Psoas muscle (tissue), 8 donors: ENCODE measurements around the gene ADRA1B. TPM values are rescaled to one million over a fixed set of nuclear protein-coding genes. Genes with fewer than 3 reads are reported as not detected.
A peak's percentile ranks its signal among the peaks of the same experiment; 100 is the strongest.
"Not testable (repeated sequence)": the region's sequence is repeated elsewhere in the genome, so short reads cannot be mapped to it uniquely, and the experiment has no call there.

Experiments used
- ATAC-seq, 4 donors: fragments of 200-7000 bp; cut with Tn5 transposase; one replicate each; pipeline ENCODE4 v1.9.1; 2020; ENCODE audit warnings: moderate library complexity in 3 of 4, mild to moderate bottlenecking in 2 of 4
- DNase-seq, 2 donors: peaks; one replicate each; pipeline ENCODE4 v3.0.0-alpha.2; 2020
- H3K27ac ChIP-seq: fragments of 200-600 bp; one replicate; pipeline ENCODE4 v1.8.0; 2022
- H3K27me3 ChIP-seq, 3 donors: fragments of 200-600 bp in 1 of 3; one replicate each; pipeline versions ENCODE4 v1.6.1 to v1.8.0; 2013 to 2022; ENCODE audit warnings: low read length in 2 of 3, mild to moderate bottlenecking in 2 of 3, moderate library complexity in 1 of 3; ENCODE audit not compliant: insufficient read depth in 3 of 3
- H3K36me3 ChIP-seq, 2 donors: fragments of 200-600 bp in 1 of 2; one replicate each; pipeline versions ENCODE4 v1.6.1 to v1.8.0; 2013 to 2022; ENCODE audit warnings: low read depth in 1 of 2, mild to moderate bottlenecking in 1 of 2, moderate library complexity in 1 of 2; ENCODE audit not compliant: insufficient read depth in 1 of 2
- H3K4me1 ChIP-seq: fragments of 200-600 bp; one replicate; pipeline ENCODE4 v1.8.0; 2022
- H3K4me3 ChIP-seq: fragments of 200-600 bp; one replicate; pipeline ENCODE4 v1.8.0; 2022; ENCODE audit warnings: mild to moderate bottlenecking
- H3K9me3 ChIP-seq: fragments of 200-600 bp; one replicate; pipeline ENCODE4 v1.8.0; 2022
- WGBS, 3 donors: extraction: QIAGEN DNeasy Blood & Tissue Kit; methylation state at CpG; one replicate each; pipeline versions ENCODE4 v1.1.6 to v1.1.7; 2013; 5-methylcytosine and 5-hydroxymethylcytosine counted together
- intact Hi-C, 2 donors: fragments of 100-400 bp; cut with DNase I; formaldehyde crosslinking; loops; one replicate each; pipeline versions ENCODE4 v1.11.0 to v1.14.2; 2022
- polyA plus RNA-seq, 3 donors: library from polyadenylated mRNA; stranded (reverse); fragments of 200-250 nt; gene quantifications; one replicate each; pipeline ENCODE4 v1.2.3, GENCODE V29; 2013
- total RNA-seq, 4 donors: library from RNA; stranded (reverse); fragmentation: NEBNext Ultra II Directional in 2 of 4; extraction: Animal tissue kit (Norgen Biotek cat#: 25700) in 2 of 4; gene quantifications; one replicate each; pipeline versions ENCODE4 v1.2.1 to v1.2.4, GENCODE V29; 2021 to 2023
- TF ChIP-seq, protein P1 (sequence below): fragments of 200-600 bp; IDR thresholded peaks from one replicate; pipeline ENCODE4 v1.8.0; 2022; ENCODE audit warnings: antibody characterized with exemption
- donor health status: healthy with polysubstance abuse.
- donor health status: DM: no; HTN: no; CAD: no; lungs with moderate emphysema.
- donor health status: Bipolar disorder and iron deficiency.
- donor health status: healthy.
- donor health status: DM: yes; HTN: yes; CAD: no.
- donor health status: DM: no; HTN: no; CAD: no.
- donor health status: DM: no; HTN: no; CAD: no.
- donor health status: DM: yes; HTN: yes; CAD: no.

ADRA1B gene
- total and polyA plus RNA-seq, 7 donors = 0.06 to 1.3 (median 0.24) TPM; not detected in 1

DNA sequence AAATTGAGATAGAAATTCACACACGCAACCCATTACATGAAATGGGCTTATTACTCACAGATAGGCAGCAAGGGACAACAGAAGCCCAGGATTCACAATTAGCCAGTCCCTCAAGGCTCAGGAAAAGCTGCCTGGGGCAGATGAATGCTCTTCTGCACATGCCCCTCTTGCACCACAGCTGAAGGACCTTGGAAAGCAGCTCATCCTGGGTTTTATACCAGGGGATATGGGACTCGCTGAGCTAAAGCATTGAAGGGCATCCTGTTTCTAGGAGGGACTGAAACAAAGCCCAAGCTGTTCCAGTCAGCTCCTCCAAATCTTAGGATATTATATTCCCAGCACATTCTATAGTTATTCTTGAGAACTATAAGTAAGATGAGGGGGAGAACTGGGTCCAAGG is 76.9 kb downstream of the ADRA1B start:
- H3K9me3 ChIP-seq = no peaks in the 10 kb centered on the region
- TF ChIP-seq, protein P1, sequence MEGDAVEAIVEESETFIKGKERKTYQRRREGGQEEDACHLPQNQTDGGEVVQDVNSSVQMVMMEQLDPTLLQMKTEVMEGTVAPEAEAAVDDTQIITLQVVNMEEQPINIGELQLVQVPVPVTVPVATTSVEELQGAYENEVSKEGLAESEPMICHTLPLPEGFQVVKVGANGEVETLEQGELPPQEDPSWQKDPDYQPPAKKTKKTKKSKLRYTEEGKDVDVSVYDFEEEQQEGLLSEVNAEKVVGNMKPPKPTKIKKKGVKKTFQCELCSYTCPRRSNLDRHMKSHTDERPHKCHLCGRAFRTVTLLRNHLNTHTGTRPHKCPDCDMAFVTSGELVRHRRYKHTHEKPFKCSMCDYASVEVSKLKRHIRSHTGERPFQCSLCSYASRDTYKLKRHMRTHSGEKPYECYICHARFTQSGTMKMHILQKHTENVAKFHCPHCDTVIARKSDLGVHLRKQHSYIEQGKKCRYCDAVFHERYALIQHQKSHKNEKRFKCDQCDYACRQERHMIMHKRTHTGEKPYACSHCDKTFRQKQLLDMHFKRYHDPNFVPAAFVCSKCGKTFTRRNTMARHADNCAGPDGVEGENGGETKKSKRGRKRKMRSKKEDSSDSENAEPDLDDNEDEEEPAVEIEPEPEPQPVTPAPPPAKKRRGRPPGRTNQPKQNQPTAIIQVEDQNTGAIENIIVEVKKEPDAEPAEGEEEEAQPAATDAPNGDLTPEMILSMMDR = no peak

DNA sequence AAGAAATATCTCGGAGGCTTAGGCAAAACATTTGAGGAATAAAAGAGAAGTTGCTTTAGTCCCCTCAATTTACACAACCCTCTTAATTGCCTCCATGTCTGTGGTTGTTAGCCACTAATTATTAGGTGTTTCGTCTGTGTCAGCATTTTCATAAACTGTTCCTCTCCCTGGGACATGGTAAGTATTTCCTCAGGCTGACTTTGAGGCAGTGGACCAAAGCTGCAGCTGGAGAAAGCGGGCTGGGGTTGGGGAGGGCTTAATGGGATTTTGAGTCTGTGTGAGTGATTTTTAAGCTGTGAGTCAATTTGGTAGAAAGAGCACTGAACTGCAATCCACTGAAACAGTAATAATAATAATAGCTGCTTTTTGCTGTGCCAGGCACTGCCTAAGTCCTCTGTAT is 79.6 kb downstream of the ADRA1B start:
- no peaks in the 10 kb centered on the region for H3K4me1 ChIP-seq
- 68 to 78% (median 76%) methylated on average over 3 of the region's 3 CpGs for WGBS, 3 donors
- H3K27ac ChIP-seq = no peak overlapping the region
- TF ChIP-seq, protein P1 = no peak
- DNase-seq = no peak
- intact Hi-C loops = no loop called here
- ATAC-seq = no peak
- H3K4me3 ChIP-seq = no peak overlapping the region
- H3K27me3 ChIP-seq = peaks cover 1 to 5% (median 3%) of the 10 kb centered on the region in 3 donors
- no peaks in the 10 kb centered on the region for H3K9me3 ChIP-seq
- H3K36me3 ChIP-seq = no peaks in the 10 kb centered on the region

More for the DNA sequence above, 76.9 kb downstream of the ADRA1B start:
- intact Hi-C loops = loop anchor here in 1 of 2 donors (5.0 kb wide), 1 partner anchor 836 kb away; no protein-coding TSS in a partner anchor
- ATAC-seq (no peak), DNase-seq (no peak)
- no peak overlapping the region for H3K27ac ChIP-seq
- no peaks in the 10 kb centered on the region for H3K4me1 ChIP-seq
- WGBS, 3 donors = 92 to 97% (median 94%) methylated on average over 2 of the region's 2 CpGs
- H3K27me3 ChIP-seq = peaks cover 0 to 18% (median 3%) of the 10 kb centered on the region in 3 donors
- no peaks in the 10 kb centered on the region for H3K36me3 ChIP-seq
- no peak overlapping the region for H3K4me3 ChIP-seq

DNA sequence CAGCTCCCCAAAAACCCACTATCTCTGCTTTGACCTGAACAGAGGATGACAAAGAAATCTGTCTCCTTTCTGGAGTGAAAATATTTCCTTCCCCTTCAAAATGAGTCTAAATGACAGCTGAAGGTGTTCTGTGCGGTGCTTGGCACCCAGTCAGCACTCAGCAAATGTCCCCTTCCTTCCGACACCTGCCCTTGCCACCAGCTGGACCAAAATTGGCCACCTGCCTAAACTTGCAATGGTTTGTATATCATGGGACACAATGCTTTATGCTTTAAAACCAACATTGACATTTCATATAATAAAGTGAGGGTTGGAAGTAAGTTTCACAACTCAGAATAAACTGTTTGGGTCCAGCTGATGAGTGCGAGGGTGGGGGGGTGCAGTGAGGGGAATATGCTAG is 85.2 kb downstream of the ADRA1B start:
- Histone ChIP-seq H3K4me3 (no peak overlapping the region), H3K9me3 (no peaks in the 10 kb centered on the region), H3K4me1 (no peaks in the 10 kb centered on the region), H3K27me3 (peaks cover 0 to 2% (median 0%) of the 10 kb centered on the region in 3 donors), H3K36me3 (no peaks in the 10 kb centered on the region), H3K27ac (no peak overlapping the region)
- TF ChIP-seq, protein P1 = no peak
- DNase-seq = no peak
- ATAC-seq = no peak
- intact Hi-C loops = no loop called here
- WGBS, 3 donors = 31 to 35% (median 34%) methylated on average over 3 of the region's 3 CpGs

DNA sequence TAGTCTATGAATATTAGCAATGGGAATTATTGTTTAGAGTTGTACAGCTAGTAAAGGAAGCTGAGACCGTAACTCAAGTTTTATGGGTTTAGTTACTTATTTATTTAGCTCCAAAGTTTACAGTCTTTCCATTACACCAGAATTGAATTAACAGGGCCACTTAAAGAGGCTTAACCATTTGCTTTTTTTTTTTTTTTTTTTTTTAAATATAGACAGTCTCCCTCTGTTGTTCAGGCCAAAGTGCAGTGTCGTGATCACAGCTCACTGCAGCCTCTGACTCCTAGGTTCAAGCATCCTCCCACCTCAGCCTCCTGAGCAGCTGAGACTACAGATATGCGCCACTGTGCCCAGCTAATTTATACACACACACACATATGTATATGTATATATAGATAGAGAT is 91.2 kb downstream of the ADRA1B start:
- DNase-seq = no peak
- TF ChIP-seq, protein P1 = no peak
- no peaks in the 10 kb centered on the region for H3K27me3 ChIP-seq
- H3K4me3 ChIP-seq = no peak overlapping the region
- intact Hi-C loops = no loop called here
- H3K9me3 ChIP-seq = no peaks in the 10 kb centered on the region
- no peak for ATAC-seq
- H3K4me1 ChIP-seq = peaks cover 15% of the 10 kb centered on the region
- 88 to 95% (median 91%) methylated on average over 3 of the region's 3 CpGs for WGBS, 3 donors
- peaks cover 4 to 20% of the 10 kb centered on the region in 2 donors for H3K36me3 ChIP-seq
- no peak overlapping the region for H3K27ac ChIP-seq

DNA sequence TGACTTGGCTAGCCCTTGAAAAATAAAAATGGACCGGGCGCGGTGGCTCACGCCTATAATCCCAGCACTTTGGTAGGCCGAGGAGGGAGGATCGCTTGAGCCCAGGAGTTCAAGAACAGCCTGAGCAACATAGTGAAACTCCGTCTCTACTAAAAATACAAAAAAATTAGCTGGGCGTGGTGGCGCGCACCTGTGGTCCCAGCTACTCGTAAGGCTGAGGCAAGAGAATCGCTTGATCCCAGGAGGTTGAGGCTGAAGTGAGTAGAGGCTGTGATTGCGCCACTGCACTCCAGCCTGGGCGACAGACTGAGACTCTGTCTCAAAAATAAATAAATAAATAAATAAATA is 92.2 kb downstream of the ADRA1B start:
- not testable (repeated sequence) for DNase-seq

More for the DNA sequence above, 92.2 kb downstream of the ADRA1B start:
- H3K9me3 ChIP-seq, intact Hi-C loops, H3K27me3 ChIP-seq: not testable (repeated sequence)
- Histone ChIP-seq H3K27ac (peak overlapping the region; percentile 93), H3K4me1 (peaks cover 15% of the 10 kb centered on the region), H3K4me3 (peak overlapping the region; percentile 91), H3K36me3 (peaks cover 4 to 30% of the 10 kb centered on the region in 2 donors)
- ATAC-seq = peak in 1 of 4 donors; percentile 53
- 77 to 87% (median 80%) methylated on average over 14 of the region's 14 CpGs for WGBS, 3 donors
